OCI-LY7 (cell line): ENCODE results near the gene FBXW8.

Source experiments
- CTCF ChIP-seq: fragments of 200-600 bp; sonication (generic); conservative IDR thresholded peaks from 2 replicates; pipeline ENCODE4 v1.5.1; 2014; ENCODE audit warnings: mild to moderate bottlenecking, antibody characterized with exemption, low read length, moderate library complexity, mixed read lengths
- EZH2phosphoT487 ChIP-seq: fragments of 200-600 bp; sonication (generic); IDR thresholded peaks from 2 replicates; pipeline ENCODE4 v1.6.1; 2018; ENCODE audit warnings: low read depth, borderline replicate concordance, mild to moderate bottlenecking, mixed run types, antibody characterized with exemption, low read length, moderate library complexity, mixed read lengths

GRCh38 chr12:117017807-117018206, 107.1 kb downstream of the FBXW8 start:
- TF ChIP-seq CTCF: no peak
- no peak for TF ChIP-seq EZH2phosphoT487
